Measurements from ENCODE around the gene DKKL1.

DKKL1 gene

DNA sequence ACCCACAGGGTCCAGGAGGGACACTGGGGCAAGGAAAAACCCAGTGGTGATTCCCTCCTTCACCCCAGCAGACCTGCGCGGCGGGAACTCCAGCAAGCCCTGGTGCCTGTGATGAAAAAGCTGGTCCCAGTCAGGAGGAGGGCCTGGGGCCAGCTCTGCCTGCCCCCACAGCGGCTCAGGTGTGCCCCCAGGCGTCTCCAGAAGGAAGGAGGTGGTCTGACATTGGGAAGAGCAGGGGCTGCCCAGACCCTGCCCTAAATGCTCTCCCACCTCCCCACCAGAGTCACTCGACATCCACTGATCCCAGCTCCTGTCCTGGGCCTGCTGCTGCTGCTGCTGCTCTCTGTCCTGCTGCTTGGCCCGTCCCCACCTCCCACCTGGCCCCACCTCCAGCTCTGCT is 53.4 kb downstream of the DKKL1 start:
- Histone ChIP-seq H3K4me1 (ENCODE audit: insufficient read depth, low read length) (peaks cover 14% of the 10 kb centered on the region), H3K36me3 (ENCODE audit: insufficient read depth, low read length) (no peaks in the 10 kb centered on the region), H3K9me3 (ENCODE audit: insufficient read depth, low read depth, low read length) (no peaks in the 10 kb centered on the region), H3K4me3 (ENCODE audit: low read length) (no peak overlapping the region), H3K27ac (ENCODE audit: low read depth, low read length) (no peak overlapping the region), H3K9ac (ENCODE audit: low read depth, low read length) (no peak overlapping the region), H3K27me3 (ENCODE audit: insufficient read depth, low read length) (peaks cover 11% of the 10 kb centered on the region)
- 57% methylated on average over 7 of the region's 7 CpGs for WGBS

DNA sequence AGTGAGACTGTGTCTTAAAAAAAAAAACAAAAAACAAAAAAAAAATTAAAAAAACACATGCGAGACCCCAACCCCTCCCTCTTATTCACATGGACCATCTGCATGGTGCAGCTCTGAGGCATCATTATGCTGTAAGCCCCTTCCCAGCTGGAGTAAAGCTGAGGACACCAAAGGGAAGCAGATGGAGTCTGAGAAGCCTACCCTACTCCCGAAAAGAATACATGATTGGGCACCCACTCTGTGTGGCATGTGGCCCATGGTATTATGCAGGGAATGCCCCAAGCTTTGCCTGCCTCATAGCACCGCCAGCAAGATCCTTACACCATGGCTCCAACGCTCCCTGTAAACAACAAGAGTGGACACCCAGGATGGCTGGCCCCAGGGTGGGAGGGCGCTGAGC is 54.8 kb downstream of the DKKL1 start:
- Histone ChIP-seq H3K4me3 (ENCODE audit: low read length) (no peak overlapping the region), H3K27ac (ENCODE audit: low read depth, low read length) (no peak overlapping the region), H3K36me3 (ENCODE audit: insufficient read depth, low read length) (no peaks in the 10 kb centered on the region), H3K9me3 (ENCODE audit: insufficient read depth, low read depth, low read length) (no peaks in the 10 kb centered on the region), H3K27me3 (ENCODE audit: insufficient read depth, low read length) (peaks cover 26% of the 10 kb centered on the region), H3K9ac (ENCODE audit: low read depth, low read length) (no peak overlapping the region), H3K4me1 (ENCODE audit: insufficient read depth, low read length) (peaks cover 13% of the 10 kb centered on the region)
- 89% methylated on average over 4 of the region's 5 CpGs for WGBS

DNA sequence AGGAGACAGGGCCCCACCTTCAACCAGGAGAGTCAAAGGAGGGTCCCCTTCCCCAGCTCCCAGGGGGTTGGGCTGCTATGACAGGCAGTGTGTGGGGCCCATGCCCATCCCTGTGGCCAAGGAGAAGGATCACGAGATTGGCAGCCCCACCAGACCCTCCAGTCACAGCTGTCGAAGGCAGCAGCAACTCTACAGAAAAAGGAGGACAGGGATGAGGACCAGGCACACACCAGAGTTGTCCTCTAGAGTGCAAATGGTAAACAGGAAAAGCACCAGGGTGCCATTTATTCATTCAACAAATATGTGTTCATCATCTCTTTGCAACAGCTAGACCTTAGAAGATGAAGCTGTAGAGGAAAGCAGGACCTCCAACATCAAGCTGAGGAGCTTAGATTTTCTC is 55.5 kb downstream of the DKKL1 start:
- WGBS = 78% methylated on average over 2 of the region's 2 CpGs
- Histone ChIP-seq H3K36me3 (ENCODE audit: insufficient read depth, low read length) (no peaks in the 10 kb centered on the region), H3K27me3 (ENCODE audit: insufficient read depth, low read length) (peaks cover 32% of the 10 kb centered on the region), H3K4me1 (ENCODE audit: insufficient read depth, low read length) (peaks cover 16% of the 10 kb centered on the region), H3K9ac (ENCODE audit: low read depth, low read length) (no peak overlapping the region), H3K9me3 (ENCODE audit: insufficient read depth, low read depth, low read length) (no peaks in the 10 kb centered on the region), H3K4me3 (ENCODE audit: low read length) (no peak overlapping the region), H3K27ac (ENCODE audit: low read depth, low read length) (no peak overlapping the region)

DNA sequence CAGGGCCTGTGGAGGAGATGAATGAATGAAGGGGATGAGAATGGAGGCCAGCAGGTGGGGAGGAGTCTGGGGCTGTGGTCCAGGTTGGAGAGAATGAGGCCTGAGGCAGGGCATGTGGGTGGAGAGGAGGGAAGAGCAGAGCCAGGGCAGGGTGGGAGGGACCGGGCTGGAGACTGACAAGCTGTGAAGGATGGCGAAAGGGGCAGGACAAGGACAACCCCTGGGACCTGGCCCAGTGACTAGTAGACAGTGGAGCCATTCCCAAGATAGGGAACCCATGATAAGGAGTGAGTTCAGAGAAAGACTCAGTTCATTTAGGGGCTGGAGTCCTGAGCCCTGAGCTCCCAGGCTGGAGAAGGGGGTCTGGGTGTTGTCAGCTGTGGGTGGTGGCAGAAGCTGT is 56.5 kb downstream of the DKKL1 start:
- peaks cover 43% of the 10 kb centered on the region for H3K27me3 ChIP-seq (ENCODE audit: insufficient read depth, low read length)
- peaks cover 13% of the 10 kb centered on the region; the same call in 1 of the 2 replicates for H3K4me1 ChIP-seq (ENCODE audit: insufficient read depth, low read length)
- WGBS = 67% methylated on average over 2 of the region's 2 CpGs

DNA sequence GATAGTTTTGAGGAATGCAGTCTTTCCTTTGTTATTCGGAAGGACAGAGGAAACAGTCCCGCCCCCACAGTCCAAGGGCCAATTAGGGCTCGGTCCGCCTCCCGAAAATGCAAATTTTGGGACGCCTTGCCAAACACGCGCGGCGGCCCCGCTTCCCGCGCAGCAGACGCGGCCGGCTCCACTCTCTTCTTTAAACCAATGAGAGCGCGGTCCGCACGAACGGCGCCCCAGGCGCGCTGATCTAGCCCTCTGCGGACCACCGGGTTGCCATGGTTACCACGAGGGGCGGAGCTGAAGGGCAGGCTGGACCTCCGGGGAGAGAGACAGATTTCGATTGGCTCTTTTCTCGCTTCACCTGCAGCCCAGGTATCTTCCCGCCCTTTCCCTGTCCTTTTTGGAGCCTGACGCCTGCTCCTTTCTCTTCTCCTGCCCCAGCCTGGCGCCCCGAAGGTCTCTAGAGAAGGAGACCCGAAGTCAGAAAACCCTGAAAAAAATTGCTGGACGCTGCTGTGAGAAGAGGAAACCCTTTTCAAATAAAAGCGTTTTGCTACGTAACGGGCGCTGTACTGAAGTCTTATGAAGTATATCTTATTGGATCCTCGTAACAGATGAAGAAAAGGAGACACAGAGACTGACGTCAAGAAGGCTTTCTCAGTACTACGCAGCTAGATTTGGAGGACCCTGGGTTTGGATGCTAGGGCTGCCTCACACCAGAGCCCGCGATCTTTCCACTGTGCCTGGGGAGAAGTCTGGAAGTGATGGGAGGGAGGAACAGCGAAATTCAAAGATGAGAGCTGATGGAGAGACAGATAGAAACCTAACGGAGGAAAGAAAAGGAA is 57.6 kb downstream of the DKKL1 start:
- H3K27me3 ChIP-seq (ENCODE audit: insufficient read depth, low read length) = peaks cover 53% of the 10 kb centered on the region
- no peak overlapping the region for H3K9ac ChIP-seq (ENCODE audit: low read depth, low read length)
- no peak overlapping the region; the same call in 1 of the 2 replicates for H3K27ac ChIP-seq (ENCODE audit: low read depth, low read length)
- H3K4me1 ChIP-seq (ENCODE audit: insufficient read depth, low read length) = peaks cover 15% of the 10 kb centered on the region; the same call in 1 of the 2 replicates
- H3K9me3 ChIP-seq (ENCODE audit: insufficient read depth, low read depth, low read length) = no peaks in the 10 kb centered on the region
- WGBS = 11% methylated on average over 48 of the region's 48 CpGs
- peak overlapping the region; percentile 20 for H3K4me3 ChIP-seq (ENCODE audit: low read length)
- no peaks in the 10 kb centered on the region for H3K36me3 ChIP-seq (ENCODE audit: insufficient read depth, low read length)

More for the DNA sequence above, 56.5 kb downstream of the DKKL1 start:
- no peaks in the 10 kb centered on the region for H3K36me3 ChIP-seq (ENCODE audit: insufficient read depth, low read length)
- H3K27ac ChIP-seq (ENCODE audit: low read depth, low read length) = no peak overlapping the region
- no peak overlapping the region for H3K9ac ChIP-seq (ENCODE audit: low read depth, low read length)
- H3K4me3 ChIP-seq (ENCODE audit: low read length) = no peak overlapping the region
- no peaks in the 10 kb centered on the region for H3K9me3 ChIP-seq (ENCODE audit: insufficient read depth, low read depth, low read length)

DNA sequence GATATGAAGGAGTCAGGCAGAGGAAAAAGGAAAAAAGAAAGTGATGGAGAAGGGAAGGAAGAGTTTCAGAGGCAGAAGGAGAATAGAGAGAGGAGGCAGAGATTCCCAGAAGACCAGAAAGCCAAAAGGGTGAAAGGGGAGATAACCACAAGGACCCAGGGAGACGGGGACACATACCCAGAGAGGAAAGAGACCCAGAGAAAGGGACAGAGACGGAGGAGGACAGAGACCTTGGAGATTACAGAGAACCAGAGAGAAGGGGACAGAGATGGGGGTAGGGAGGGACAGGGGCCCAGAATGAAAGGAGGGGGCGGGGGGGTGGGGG is 58.2 kb downstream of the DKKL1 start:
- H3K27me3 ChIP-seq (ENCODE audit: insufficient read depth, low read length) = peaks cover 59% of the 10 kb centered on the region
- 27% methylated on average over 3 of the region's 3 CpGs for WGBS
- H3K36me3 ChIP-seq (ENCODE audit: insufficient read depth, low read length) = no peaks in the 10 kb centered on the region
- H3K27ac ChIP-seq (ENCODE audit: low read depth, low read length) = no peak overlapping the region
- no peak overlapping the region for H3K4me3 ChIP-seq (ENCODE audit: low read length)
- H3K4me1 ChIP-seq (ENCODE audit: insufficient read depth, low read length) = peaks cover 20% of the 10 kb centered on the region; the same call in 1 of the 2 replicates
- no peak overlapping the region for H3K9ac ChIP-seq (ENCODE audit: low read depth, low read length)
- no peaks in the 10 kb centered on the region for H3K9me3 ChIP-seq (ENCODE audit: insufficient read depth, low read depth, low read length)

DNA sequence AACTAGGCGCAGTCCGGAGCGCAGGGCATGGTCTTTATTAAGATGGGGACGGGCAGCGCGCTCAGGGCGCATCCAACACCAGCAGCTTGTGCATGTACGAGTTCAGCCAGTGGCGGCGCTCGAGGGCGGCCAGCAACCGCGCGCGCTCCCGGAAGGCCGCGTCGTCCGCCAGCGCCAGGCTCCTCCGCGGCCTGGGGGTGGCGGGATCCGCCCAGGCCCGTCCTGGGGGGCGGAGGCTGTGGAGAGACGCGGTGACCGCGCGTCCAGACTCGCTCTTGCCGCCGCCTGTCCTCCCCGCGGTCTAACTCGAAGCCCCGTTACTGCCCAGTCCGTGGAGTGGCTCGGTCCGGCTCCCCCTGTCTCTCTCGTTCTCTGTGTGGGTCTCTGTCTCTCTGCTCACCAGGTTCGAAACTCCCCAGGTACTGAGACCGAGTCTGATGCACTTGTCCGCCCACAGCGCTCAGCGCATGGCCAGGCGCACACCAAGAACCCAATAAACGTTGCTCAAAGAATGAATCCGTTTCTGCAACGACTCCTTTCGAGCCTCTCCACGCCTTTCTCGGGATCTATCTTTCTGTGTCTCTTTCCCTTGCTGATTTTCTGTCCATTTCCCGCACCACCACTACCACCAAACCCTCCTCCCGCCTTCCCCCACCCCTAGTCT is 58.9 kb downstream of the DKKL1 start:
- Histone ChIP-seq H3K4me3 (ENCODE audit: low read length) (peak overlapping the region; percentile 47), H3K27me3 (ENCODE audit: insufficient read depth, low read length) (peaks cover 65% of the 10 kb centered on the region), H3K9ac (ENCODE audit: low read depth, low read length) (no peak overlapping the region), H3K4me1 (ENCODE audit: insufficient read depth, low read length) (peaks cover 24% of the 10 kb centered on the region; the same call in 1 of the 2 replicates), H3K36me3 (ENCODE audit: insufficient read depth, low read length) (no peaks in the 10 kb centered on the region), H3K9me3 (ENCODE audit: insufficient read depth, low read depth, low read length) (no peaks in the 10 kb centered on the region), H3K27ac (ENCODE audit: low read depth, low read length) (no peak overlapping the region)
- 3% methylated on average over 58 of the region's 58 CpGs for WGBS

DNA sequence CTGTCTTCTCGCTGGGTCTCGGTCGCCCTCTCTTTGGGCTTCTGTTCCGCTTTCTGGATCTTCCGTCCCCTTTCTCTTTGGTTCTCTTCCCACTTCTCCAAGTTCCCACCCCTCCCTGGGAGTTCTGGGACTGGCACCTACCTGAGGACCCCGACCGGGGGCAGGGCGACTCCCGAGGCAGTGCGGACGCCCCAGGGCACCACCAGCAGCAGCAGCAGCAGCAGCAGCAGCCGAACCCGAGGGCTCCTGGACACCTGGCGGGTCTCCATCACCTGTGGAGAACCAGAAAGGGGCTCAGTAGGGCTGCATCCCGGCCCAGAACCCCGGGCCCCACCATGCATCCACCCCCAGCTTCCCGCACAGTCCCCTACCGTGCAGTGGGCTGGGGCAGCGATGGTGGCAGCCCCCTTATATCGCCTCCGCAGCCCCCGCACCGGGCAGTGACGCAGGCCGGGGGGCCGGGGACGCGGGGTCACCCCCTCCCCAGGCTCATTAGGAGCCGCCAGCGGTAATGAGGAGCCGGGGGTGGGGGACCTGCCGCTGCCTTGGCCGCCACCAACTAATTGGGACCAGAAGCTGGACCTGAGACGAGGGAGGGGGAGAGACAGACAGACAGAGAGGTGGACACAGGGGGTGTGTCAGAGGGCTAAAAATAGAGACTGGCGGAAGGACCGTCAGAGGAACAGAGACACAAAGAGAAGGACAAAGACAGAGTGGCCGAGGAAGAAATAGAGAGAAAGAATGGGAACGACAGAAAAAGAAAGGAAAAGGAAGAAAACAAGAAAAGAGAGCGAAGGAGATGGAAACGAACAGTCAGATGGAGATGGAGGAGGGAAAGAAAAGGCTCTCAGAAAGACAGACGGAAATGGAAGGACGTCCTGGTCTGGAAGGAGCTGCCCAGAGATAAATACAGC is 59.7 kb downstream of the DKKL1 start, which contains the start of gene PTH2:
PTH2 (minus strand) TSS at position 371 of the 914 bp plus-strand sequence; CDS start at position 269, 102 bp downstream.
- Histone ChIP-seq H3K4me3 (ENCODE audit: low read length) (peak within 1 kb of the TSS; percentile 47), H3K27me3 (ENCODE audit: insufficient read depth, low read length) (peaks cover 72% of the 10 kb centered on the region), H3K9me3 (ENCODE audit: insufficient read depth, low read depth, low read length) (no peaks in the 10 kb centered on the region), H3K4me1 (ENCODE audit: insufficient read depth, low read length) (peaks cover 24% of the 10 kb centered on the region; the same call in 1 of the 2 replicates), H3K9ac (ENCODE audit: low read depth, low read length) (no peak within 1 kb of the TSS), H3K27ac (ENCODE audit: low read depth, low read length) (no peak within 1 kb of the TSS), H3K36me3 (ENCODE audit: insufficient read depth, low read length) (no peaks in the 10 kb centered on the region)
- WGBS = 9% methylated on average over 42 of the region's 42 CpGs

DNA sequence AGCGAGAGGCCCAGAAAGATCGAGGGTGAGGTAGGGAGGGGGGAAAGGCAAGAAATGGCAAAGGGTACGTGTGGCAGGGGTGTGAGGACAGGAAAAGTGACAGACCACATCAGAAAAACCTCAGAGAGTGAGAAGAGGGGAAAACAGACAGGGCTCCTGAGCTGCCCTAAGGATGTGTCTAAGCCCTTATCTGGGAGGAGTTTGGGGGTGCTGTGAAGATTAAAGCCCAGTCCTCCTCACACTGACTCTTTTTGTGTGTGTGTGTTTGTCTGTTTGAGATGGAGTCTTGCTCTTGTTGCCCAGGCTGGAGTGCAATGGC is 60.3 kb downstream of the DKKL1 start:
- H3K36me3 ChIP-seq (ENCODE audit: insufficient read depth, low read length) = no peaks in the 10 kb centered on the region
- H3K27ac ChIP-seq (ENCODE audit: low read depth, low read length) = no peak overlapping the region
- WGBS = 7% methylated on average over 3 of the region's 3 CpGs
- no peak overlapping the region for H3K9ac ChIP-seq (ENCODE audit: low read depth, low read length)
- H3K9me3 ChIP-seq (ENCODE audit: insufficient read depth, low read depth, low read length) = no peaks in the 10 kb centered on the region
- peaks cover 24% of the 10 kb centered on the region; the same call in 1 of the 2 replicates for H3K4me1 ChIP-seq (ENCODE audit: insufficient read depth, low read length)
- H3K27me3 ChIP-seq (ENCODE audit: insufficient read depth, low read length) = peaks cover 77% of the 10 kb centered on the region
- H3K4me3 ChIP-seq (ENCODE audit: low read length) = peak overlapping the region; percentile 24; the same call in 1 of the 2 replicates

Measured in HUES64 (cell line).